GM21381 (cell line): ENCODE results near the gene DRC7.
"Not testable (repeated sequence)": the region's sequence is repeated elsewhere in the genome, so short reads cannot be mapped to it uniquely, and the experiment has no call there.

Source experiments
- ATAC-seq: cut with Tn5 transposase; IDR thresholded peaks from one replicate; pipeline ENCODE4 v1.9.1; 2021; ENCODE audit warnings: mild to moderate bottlenecking, moderate library complexity; ENCODE audit not compliant: unreplicated experiment

DRC7 gene

GRCh38 chr16:57760357-57761160 is 66.0 kb downstream of the DRC7 start:
- no peak for ATAC-seq

- ATAC-seq, result no peak
Observed at GRCh38 chr16:57761301-57761700, 66.7 kb downstream of the DRC7 start.

- ATAC-seq, result no peak
Observed at GRCh38 chr16:57761957-57762356, 67.4 kb downstream of the DRC7 start.

DNA sequence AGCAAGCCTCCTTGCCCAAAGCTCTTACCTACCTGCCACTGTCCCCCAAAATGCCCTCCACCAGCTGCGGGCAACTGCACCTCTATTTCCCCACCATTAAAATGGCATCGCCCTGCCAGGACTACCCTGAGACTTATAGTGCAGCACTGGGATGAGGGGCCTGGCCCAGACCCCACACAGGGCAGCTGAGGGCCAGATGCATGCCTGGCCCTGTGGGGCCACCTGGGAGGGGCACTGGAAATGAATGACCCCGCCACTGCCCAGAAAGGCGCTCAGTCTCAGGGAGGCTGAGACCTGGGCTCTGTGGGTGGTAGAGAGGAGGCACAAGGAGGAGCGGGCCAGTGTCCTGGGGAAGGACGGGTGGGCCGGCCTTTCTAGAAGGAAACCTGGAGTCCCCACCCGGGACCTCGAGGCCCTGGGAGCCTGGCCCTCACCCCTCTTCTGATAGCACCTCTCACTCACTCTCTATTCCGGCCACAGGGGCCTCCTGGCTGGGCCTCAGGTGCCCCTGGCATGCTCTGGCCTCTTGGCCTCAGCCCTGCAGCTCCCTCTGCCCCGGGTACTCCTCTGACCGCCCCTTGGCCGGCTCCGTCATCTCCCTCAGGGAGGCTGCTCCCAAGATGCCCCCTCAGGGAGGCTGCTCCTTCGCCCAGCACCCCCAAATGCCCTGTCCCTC is 67.9 kb downstream of the DRC7 start:
- no peak for ATAC-seq

- ATAC-seq, result no peak
Observed at GRCh38 chr16:57763285-57764005, 68.8 kb downstream of the DRC7 start.

DNA sequence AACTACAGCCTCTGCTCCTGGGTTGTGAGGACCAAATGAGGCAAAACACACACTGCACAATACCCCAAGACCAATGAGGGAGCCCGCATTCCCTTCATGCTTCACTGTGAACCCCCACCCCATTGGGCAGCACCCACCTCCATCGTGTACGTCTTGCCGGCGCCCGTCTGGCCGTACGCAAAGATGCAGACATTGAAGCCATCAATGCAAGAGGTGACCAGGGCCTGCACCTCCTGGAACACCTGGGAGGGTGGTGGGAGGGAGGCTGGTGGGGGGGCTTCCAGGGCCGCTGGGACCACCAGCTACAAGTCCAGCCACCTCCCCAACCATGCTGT is 69.4 kb downstream of the DRC7 start:
- ATAC-seq, result no peak

DNA sequence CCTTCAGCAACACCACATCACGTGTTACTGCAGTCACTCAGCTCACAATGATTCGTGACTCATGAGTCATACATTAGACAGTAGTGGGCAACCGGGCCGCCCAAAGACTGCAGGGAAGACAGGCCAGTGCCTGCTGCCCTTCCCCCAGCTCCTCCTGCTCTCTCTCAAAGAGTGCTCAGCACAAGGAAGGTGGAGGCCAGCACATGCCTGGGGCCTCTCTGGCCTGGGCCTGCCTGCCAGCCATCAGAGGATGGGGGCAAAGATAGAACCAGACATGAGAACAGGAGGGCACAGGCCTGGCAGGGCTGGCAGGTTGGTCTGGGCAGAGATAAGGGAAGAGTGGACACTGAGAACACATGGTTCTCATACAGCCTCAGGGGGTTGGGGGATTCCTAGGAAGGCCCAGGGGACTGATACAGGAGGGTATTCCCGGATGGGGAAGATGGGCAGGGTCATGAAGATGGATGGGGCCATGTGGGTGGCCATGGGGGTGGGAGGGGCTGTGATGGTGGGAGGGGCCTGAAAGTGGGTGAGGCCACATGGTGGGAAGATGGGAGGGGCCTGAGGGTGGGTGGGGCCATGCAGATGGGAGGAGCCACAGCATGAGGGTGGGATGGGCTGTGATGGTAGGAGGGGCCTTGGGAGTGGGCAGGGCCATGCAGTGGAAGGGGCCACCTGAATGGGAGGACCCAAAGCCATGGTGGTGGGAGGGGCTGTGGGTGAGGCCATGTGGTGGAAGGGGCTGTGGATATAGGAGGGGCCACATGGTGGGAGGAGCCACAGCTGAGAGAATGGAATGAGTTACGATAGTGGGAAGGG is 69.9 kb downstream of the DRC7 start:
- ATAC-seq, result no peak

- no peak for ATAC-seq
Observed at GRCh38 chr16:57765160-57765728, 70.6 kb downstream of the DRC7 start.

DNA sequence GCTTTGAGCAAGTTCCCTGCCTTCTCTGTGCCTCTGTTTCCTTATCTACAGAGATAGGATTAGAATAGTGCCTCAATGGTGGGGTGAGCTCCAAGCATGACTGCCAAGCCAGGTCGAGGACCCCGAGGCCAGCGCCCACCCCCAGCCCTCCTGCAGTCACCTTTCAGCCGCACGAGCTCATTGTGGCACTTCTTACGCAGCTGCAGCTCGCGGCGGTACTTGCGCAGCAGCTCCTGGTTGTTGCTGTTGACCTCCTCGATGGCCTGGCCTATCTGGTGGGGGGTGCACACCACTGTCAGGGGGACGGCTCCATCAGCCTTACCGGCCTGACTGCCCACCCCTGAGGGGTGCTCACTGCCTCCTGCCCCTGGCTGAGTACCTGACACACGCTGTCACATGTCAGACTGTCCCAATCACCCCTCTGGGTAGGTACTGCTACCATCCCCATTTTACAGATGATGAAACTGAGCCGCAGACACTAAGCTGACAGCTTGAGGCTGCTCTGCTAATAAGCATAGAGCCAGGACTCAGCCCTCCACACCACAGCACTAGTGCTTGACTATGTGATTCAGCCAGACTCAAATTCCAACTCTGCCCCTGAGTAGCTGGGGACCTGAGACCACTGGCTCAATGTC is 72.2 kb downstream of the DRC7 start:
- no peak for ATAC-seq

- ATAC-seq, result no peak
Observed at GRCh38 chr16:57769541-57770145, 75.0 kb downstream of the DRC7 start.

- ATAC-seq, result no peak
Observed at GRCh38 chr16:57770361-57770760, 75.8 kb downstream of the DRC7 start.

GRCh38 chr16:57771141-57771785 is 76.7 kb downstream of the DRC7 start:
- ATAC-seq, result no peak

DNA sequence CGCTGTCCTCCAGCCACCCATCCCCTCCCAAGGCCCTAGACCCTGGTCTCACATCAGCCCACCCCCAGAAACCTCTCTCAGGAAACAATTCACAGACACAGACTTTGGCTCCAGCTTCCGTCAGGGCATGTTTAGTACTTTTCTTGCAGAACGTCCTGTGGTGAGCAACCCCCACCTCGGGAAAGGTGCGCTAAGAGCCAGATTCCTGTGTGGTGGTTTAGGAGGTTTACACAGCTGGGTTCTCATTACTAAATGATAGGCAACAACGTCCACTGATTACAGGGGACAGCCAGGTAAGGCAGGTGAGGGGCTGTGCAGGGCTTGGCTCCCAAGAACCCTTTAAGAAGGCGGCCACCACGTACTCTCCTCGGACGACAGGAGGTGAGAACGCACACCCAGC is 78.4 kb downstream of the DRC7 start:
- no peak for ATAC-seq

DNA sequence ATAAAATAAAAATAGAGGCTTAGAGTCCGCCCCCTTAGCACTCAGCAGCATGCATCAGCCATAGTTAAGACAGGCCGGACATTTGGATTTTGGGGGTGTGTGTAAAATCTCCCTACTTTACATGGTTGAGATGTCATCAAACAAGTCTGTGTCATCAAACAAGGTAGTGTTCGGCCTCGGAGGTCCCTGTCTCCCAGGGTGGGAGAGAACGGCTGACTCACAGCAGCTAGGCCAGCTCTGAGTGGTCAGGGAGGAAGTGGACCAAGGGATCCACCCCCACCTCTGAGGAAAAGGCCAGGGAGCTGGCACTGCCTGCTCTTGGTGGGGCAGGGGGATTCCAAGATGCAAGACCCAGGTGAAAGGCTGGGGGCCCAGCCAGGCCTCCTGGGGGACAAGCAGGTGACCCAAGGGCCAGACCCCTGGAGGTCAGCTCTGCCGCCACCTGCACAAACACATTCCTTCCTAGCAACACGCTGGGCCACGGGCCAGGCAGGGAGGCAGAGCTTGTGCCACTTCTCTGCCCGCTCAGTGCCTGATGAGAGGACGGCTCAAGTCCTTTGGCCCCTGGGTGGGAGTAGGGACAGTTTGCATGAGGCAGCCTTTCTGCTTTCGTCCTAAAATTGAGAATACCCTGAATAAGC is 79.2 kb downstream of the DRC7 start:
- ATAC-seq, result no peak

GRCh38 chr16:57774705-57775285 is 80.2 kb downstream of the DRC7 start:
- ATAC-seq, result no peak

- no peak for ATAC-seq
Observed at GRCh38 chr16:57775661-57776469, 81.3 kb downstream of the DRC7 start.

- no peak for ATAC-seq
Observed at GRCh38 chr16:57778658-57779057, 84.1 kb downstream of the DRC7 start.

DNA sequence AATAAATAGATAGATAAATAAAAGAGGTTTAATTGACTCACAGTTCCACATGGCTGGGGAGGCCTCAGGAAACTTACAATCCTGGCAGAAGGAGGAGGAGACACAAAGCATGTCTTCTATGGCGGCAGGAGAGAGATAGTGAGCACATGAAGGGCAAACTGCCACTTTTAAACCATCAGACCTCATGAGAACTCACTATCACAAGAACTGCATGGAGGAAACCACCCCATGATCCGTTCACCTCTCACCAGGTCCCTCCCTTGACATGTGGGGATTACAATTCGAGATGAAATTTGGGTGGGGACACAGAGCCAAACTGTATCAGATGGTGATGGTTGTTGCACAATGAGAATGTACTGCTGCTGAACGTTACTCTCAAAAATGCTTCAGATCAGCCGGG is 85.2 kb downstream of the DRC7 start:
- not testable (repeated sequence) for ATAC-seq
